Ovary (tissue), 3 donors: Measurements from ENCODE around the gene ANKRD33B.

Experiments
- CTCF ChIP-seq, 3 donors: fragments of 450-650 bp in 2 of 3; fragments of 200-600 bp in 1 of 3; IDR thresholded peaks; one replicate each; pipeline versions ENCODE4 v1.5.1 to v1.8.0; 2016 to 2022; ENCODE audit warnings: antibody characterized with exemption in 3 of 3, mild to moderate bottlenecking in 1 of 3
- EP300 ChIP-seq: sonication (generic); formaldehyde crosslinking; IDR thresholded peaks from one replicate; pipeline ENCODE4 v1.6.1; 2017; ENCODE audit warnings: antibody characterized with exemption
- donor health status: DM: no; HTN: no; CAD: no.

- TF ChIP-seq CTCF (IDR thresholded peaks at IDR 0.05) (no peak), EP300 (no peak)
Observed at GRCh38 chr5:10596310-10596703, 32.4 kb downstream of the ANKRD33B start.
